ENCODE data around the gene C1QTNF1. TPM values are rescaled to one million over a fixed set of nuclear protein-coding genes. Genes with fewer than 3 reads are reported as not detected.

C1QTNF1 gene
- total and polyA plus RNA-seq, 9 of the 15 experiments (the other 6 are each of a cell fraction or from before 2014, with no cell fraction given): 0.09 TPM; not detected in 8

DNA sequence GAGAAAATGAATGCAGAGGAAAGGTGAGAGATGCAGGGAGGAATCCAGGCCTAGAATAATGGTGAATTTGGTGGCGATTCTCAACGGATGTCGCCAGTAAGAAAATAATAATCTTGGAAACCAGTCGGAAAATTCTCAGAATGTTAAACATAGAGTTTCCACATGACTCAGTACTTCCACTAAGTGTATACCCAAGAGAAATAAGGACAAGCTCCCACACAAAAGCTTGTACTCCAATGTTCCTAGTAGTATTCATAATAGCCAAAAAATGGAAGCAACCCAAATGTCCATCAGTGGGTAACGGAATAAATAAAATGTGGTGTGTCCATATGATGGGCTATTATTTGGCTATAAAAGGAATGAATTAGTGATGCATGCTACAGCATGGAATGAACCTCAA is 31.2 kb downstream of the C1QTNF1 start (continued):
- no peak for TF ChIP-seq CHD7 (IDR thresholded peaks at IDR 0.05; ENCODE audit: low read depth, low read length)
- TF ChIP-seq, protein P1, sequence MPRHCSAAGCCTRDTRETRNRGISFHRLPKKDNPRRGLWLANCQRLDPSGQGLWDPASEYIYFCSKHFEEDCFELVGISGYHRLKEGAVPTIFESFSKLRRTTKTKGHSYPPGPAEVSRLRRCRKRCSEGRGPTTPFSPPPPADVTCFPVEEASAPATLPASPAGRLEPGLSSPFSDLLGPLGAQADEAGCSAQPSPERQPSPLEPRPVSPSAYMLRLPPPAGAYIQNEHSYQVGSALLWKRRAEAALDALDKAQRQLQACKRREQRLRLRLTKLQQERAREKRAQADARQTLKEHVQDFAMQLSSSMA (CRISPR knock-in tag; IDR thresholded peaks at IDR 0.05): no peak
- TF ChIP-seq POLR3G (IDR thresholded peaks at IDR 0.05; ENCODE audit: extremely low read depth, insufficient read length, insufficient replicate concordance): no peak
- TF ChIP-seq, protein P2, sequence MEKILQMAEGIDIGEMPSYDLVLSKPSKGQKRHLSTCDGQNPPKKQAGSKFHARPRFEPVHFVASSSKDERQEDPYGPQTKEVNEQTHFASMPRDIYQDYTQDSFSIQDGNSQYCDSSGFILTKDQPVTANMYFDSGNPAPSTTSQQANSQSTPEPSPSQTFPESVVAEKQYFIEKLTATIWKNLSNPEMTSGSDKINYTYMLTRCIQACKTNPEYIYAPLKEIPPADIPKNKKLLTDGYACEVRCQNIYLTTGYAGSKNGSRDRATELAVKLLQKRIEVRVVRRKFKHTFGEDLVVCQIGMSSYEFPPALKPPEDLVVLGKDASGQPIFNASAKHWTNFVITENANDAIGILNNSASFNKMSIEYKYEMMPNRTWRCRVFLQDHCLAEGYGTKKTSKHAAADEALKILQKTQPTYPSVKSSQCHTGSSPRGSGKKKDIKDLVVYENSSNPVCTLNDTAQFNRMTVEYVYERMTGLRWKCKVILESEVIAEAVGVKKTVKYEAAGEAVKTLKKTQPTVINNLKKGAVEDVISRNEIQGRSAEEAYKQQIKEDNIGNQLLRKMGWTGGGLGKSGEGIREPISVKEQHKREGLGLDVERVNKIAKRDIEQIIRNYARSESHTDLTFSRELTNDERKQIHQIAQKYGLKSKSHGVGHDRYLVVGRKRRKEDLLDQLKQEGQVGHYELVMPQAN (IDR thresholded peaks at IDR 0.05; ENCODE audit: borderline replicate concordance): no peak
- TF ChIP-seq MCM7 (IDR thresholded peaks at IDR 0.05): no peak
- TF ChIP-seq ZNF57 (CRISPR knock-in tag; IDR thresholded peaks at IDR 0.05): no peak
- TF ChIP-seq KLF13 (tag; IDR thresholded peaks at IDR 0.05; ENCODE audit: borderline replicate concordance, low read depth): no peak
- no peak for TF ChIP-seq ZNF12 (CRISPR knock-in tag; IDR thresholded peaks at IDR 0.05)
- no peak for TF ChIP-seq CEBPB (tag; IDR thresholded peaks at IDR 0.05)
- TF ChIP-seq CXXC5 (CRISPR knock-in tag; IDR thresholded peaks at IDR 0.05): no peak
- no peak for TF ChIP-seq HDGF (IDR thresholded peaks at IDR 0.05)
- no peak for TF ChIP-seq RUNX1 (IDR thresholded peaks at IDR 0.05; ENCODE audit: low read depth)

Measured in K562 (cell line).